HG03196 (cell line): ENCODE data around the gene LIMCH1.

Experiments used
- ATAC-seq: cut with Tn5 transposase; IDR thresholded peaks from one replicate; pipeline ENCODE4 v1.9.1; 2021; ENCODE audit not compliant: unreplicated experiment

The LIMCH1 gene

DNA sequence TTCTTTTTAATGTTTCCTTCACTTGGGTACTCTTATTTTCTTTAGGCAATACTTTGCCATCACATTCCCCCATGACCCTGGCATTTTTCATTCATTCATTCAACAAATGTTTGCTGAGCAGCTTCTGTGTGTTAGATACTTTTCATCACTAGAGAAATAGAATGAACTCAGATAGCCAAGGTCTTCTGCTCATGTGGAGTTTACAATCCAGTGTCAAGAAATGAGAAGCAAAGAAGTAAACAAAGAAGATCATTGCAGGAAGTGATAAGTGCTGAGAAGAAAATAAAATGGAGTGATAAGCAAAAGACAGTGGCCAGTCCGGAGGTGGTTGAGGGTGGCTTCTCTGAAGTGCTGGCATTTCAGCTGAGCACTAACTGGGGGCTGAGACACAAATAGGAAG, 63.1 kb downstream of the LIMCH1 start:
- no peak for ATAC-seq

- no peak for ATAC-seq
Observed at GRCh38 chr4:41602113-41602512, 64.2 kb downstream of the LIMCH1 start.

DNA sequence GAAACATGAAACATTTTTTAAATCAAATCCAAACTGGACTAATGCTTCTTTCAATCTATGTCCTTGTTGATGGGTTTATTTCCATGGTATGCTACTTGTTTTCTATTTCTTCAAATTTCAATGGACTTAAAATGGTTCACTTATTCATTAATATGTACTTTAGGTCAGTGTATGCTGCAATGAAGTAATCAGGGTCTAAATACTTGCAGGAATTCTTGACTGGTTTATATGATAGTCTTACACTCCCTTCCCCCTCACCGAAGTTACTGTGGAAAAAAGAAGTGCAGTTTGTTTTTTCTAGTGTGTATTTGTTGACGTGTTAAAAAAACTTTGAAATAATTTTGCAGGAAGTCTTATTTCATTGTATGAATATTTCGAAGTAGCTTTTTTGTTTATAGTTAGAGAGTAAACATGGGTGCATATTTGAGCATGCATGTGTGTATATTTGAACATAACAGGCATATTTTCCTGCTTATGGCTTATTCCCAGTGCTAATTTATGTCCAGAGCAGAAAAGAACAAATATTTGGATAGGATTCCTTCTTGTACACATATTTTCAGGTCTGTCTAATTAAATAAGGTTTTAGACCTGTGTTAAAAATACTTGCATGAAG, 65.0 kb downstream of the LIMCH1 start:
- no peak for ATAC-seq

GRCh38 chr4:41609851-41610250, 71.9 kb downstream of the LIMCH1 start:
- no peak for ATAC-seq

GRCh38 chr4:41610474-41610873, 72.5 kb downstream of the LIMCH1 start:
- ATAC-seq, result no peak

DNA sequence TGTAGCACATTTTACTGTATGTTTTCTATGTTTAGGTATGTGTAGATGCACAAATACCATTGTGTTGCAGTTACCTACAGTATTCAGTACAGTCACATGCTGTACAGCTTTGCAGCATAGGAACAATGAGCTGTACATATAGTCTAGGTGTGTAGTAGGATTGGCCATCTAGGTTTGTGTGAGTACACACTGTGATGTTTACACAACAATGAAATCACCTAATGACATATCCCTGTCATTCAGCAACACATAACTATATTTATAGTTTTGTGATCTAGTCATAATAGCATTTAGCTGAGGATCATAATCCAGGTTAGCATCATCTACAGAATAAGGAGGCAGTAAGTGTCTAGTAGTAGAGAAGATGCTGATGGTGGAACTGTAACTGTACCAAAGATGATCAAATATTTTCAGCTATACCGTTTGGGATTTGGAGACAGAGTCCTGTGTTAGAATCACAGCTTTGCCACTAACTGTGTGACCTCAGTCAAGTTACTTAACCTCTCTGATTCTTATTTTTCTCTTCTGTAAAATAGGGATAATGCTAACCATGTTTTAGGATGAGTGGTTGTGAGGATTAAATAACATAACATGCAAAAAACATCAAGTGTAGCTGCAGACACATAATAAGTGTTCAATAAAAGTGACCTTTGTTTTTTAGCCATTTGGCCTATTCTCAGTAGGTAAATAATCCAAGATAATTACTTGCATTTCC, 73.3 kb downstream of the LIMCH1 start:
- no peak for ATAC-seq

GRCh38 chr4:41611881-41612871, 74.2 kb downstream of the LIMCH1 start:
- ATAC-seq, result no peak

- no peak for ATAC-seq
Observed at GRCh38 chr4:41613386-41613785, 75.4 kb downstream of the LIMCH1 start.

GRCh38 chr4:41613821-41614220, 75.9 kb downstream of the LIMCH1 start:
- ATAC-seq, result no peak

GRCh38 chr4:41614519-41614918, 76.6 kb downstream of the LIMCH1 start:
- ATAC-seq, result no peak

DNA sequence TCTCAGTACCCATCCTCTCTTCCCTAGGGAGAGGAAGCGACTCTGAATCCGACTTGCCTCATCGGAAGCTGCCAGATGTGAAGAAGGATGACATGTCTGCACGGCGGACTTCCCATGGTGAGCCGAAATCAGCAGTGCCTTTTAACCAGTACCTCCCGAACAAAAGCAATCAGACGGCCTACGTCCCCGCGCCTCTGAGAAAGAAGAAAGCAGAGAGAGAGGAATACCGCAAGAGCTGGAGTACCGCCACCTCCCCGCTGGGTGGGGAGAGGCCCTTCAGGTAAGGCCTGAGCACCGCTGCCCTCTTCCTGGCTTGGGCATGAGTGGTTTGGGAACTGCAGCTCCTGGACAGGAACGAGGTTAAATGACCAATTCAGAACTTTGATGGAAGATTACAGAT, 81.2 kb downstream of the LIMCH1 start:
- ATAC-seq, result no peak

- no peak for ATAC-seq
Observed at GRCh38 chr4:41620594-41621256, 82.8 kb downstream of the LIMCH1 start.

DNA sequence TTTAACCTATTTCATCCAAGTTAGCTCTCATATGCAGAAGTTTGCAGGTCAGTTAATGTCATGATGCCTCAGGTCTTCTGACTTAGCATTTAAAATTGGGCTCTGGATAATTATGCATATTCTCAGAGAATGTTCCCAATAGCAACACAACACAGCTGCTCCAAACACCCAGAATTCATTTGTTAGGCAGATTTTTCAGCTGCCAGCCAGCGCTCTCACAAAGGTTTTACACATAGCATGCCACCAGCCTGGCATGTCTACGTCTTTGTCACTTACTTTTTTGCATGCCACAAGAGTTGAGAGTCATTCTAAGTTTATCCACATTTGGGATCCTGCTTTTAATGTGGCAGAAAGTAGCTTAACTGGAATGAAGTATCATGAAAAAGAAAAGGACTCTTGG, 84.8 kb downstream of the LIMCH1 start:
- no peak for ATAC-seq

GRCh38 chr4:41624765-41625164, 86.8 kb downstream of the LIMCH1 start:
- ATAC-seq, result no peak

- ATAC-seq, result no peak
Observed at GRCh38 chr4:41625531-41625930, 87.6 kb downstream of the LIMCH1 start.

GRCh38 chr4:41628936-41629335, 91.0 kb downstream of the LIMCH1 start:
- ATAC-seq, result no peak

DNA sequence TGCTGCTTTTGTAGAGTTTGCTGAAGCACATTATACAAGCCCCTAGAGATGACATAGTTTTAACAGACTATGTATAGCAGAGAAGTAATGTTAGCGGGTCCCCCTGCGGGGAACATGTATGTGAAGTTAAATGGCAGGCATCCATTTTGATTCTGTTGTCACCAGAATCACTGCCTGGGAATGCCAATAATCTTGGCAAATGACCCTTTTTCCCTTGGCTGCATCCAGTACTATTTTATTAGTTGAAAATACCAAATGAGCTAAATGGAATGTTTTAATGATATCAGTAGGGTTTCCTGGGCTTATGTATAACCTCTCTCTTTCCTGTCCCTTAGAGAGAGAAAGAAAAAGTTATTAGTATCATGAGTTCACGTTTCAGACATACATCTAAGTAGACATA, 93.6 kb downstream of the LIMCH1 start:
- ATAC-seq, result no peak

GRCh38 chr4:41632481-41633073, 94.6 kb downstream of the LIMCH1 start:
- ATAC-seq, result no peak

- no peak for ATAC-seq
Observed at GRCh38 chr4:41633321-41633720, 95.4 kb downstream of the LIMCH1 start.

- no peak for ATAC-seq
Observed at GRCh38 chr4:41635441-41635840, 97.5 kb downstream of the LIMCH1 start.

DNA sequence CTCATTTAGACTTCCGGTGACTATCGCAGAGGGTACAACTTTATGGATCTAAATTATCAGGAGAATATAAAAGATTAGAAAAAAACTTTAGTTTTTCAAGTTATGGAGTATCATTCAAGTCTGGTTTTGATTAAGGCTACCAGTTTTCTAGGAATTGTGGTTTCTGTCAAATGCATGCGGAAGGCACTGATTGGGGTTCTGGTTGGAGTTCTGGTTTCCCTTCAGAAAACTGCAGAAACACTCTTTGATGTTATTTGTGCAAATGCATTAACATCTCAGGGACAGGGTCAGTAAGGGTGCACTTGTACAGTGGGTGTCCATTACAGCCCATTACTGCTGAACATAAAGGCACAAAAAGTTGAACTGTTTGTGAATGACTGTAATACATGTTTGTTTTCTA, 100.2 kb downstream of the LIMCH1 start:
- no peak for ATAC-seq
